ENCODE results near the gene GRHL3. TPM values are rescaled to one million over a fixed set of nuclear protein-coding genes. Genes with fewer than 3 reads are reported as not detected.

GRHL3 gene
- polyA plus RNA-seq, 3 donors: 0.03 TPM; not detected in 2

GRCh38 chr1:24373044-24373443 is 53.9 kb downstream of the GRHL3 start:
- Histone ChIP-seq H3K27ac (ENCODE audit: low read depth in 1 of 2, low read length in 2 of 2) (no peak overlapping the region), H2AFZ (ENCODE audit: insufficient read depth, low read depth, low read length, poor library complexity, severe bottlenecking) (no peak overlapping the region), H3K9ac (ENCODE audit: insufficient read depth, low read length, poor library complexity, severe bottlenecking) (no peak overlapping the region), H3K4me1 (ENCODE audit: control insufficient read depth in 1 of 2, insufficient read depth in 2 of 2, low read length in 2 of 2) (no peaks in the 10 kb centered on the region), H4K20me1 (ENCODE audit: insufficient read depth, low read length) (no peaks in the 10 kb centered on the region), H3K79me2 (ENCODE audit: insufficient read depth, low read length) (no peaks in the 10 kb centered on the region), H3K36me3 (replicated peaks in 1 of 2; ENCODE audit: control insufficient read depth in 1 of 2, insufficient read depth in 2 of 2, low read length in 2 of 2) (no peaks in the 10 kb centered on the region), H3K4me2 (replicated peaks; ENCODE audit: extremely low read depth, low read length, poor library complexity, severe bottlenecking) (no peak overlapping the region), H3K4me3 (replicated peaks in 1 of 3; ENCODE audit: low read depth in 2 of 3, low read length in 3 of 3) (no peak overlapping the region), H3K9me3 (replicated peaks in 1 of 2; ENCODE audit: control insufficient read depth in 1 of 2, insufficient read depth in 1 of 2, low read length in 2 of 2) (no peaks in the 10 kb centered on the region), H3K27me3 (ENCODE audit: control insufficient read depth in 2 of 2, insufficient read depth in 2 of 2, low read length in 2 of 2) (no peaks in the 10 kb centered on the region)
- Mint-ChIP-seq H3K27me3 (ENCODE audit: low read depth in 3 of 3) (peaks cover 0 to 3% (median 1%) of the 10 kb centered on the region in 3 donors), H3K4me3 (no peak overlapping the region), H3K36me3 (peaks cover 0 to 2% of the 10 kb centered on the region in 2 donors), H3K27ac (peak overlapping the region in 1 of 7 donors; percentile 37), H3K9me3 (no peaks in the 10 kb centered on the region), H3K4me1 (no peaks in the 10 kb centered on the region)
- intact Hi-C loops (cut with micrococcal nuclease): no loop called here
- WGBS (ENCODE audit: insufficient coverage): 73% methylated on average over 6 of the region's 7 CpGs
- no peak for DNase-seq
- no peak for TF ChIP-seq CTCF (IDR thresholded peaks at IDR 0.05)

- WGBS (ENCODE audit: insufficient coverage): 94% methylated on average over 7 of the region's 8 CpGs
- intact Hi-C loops (cut with micrococcal nuclease): no loop called here
- Histone ChIP-seq H3K9ac (ENCODE audit: insufficient read depth, low read length, poor library complexity, severe bottlenecking) (no peak overlapping the region), H3K4me3 (replicated peaks in 1 of 3; ENCODE audit: low read depth in 2 of 3, low read length in 3 of 3) (no peak overlapping the region), H3K27ac (ENCODE audit: low read depth in 1 of 2, low read length in 2 of 2) (no peak overlapping the region), H3K4me1 (ENCODE audit: control insufficient read depth in 1 of 2, insufficient read depth in 2 of 2, low read length in 2 of 2) (no peaks in the 10 kb centered on the region), H3K27me3 (ENCODE audit: control insufficient read depth in 2 of 2, insufficient read depth in 2 of 2, low read length in 2 of 2) (no peaks in the 10 kb centered on the region), H3K4me2 (replicated peaks; ENCODE audit: extremely low read depth, low read length, poor library complexity, severe bottlenecking) (no peak overlapping the region), H3K9me3 (replicated peaks in 1 of 2; ENCODE audit: control insufficient read depth in 1 of 2, insufficient read depth in 1 of 2, low read length in 2 of 2) (no peaks in the 10 kb centered on the region), H3K36me3 (replicated peaks in 1 of 2; ENCODE audit: control insufficient read depth in 1 of 2, insufficient read depth in 2 of 2, low read length in 2 of 2) (no peaks in the 10 kb centered on the region), H2AFZ (ENCODE audit: insufficient read depth, low read depth, low read length, poor library complexity, severe bottlenecking) (no peak overlapping the region), H4K20me1 (ENCODE audit: insufficient read depth, low read length) (no peaks in the 10 kb centered on the region), H3K79me2 (ENCODE audit: insufficient read depth, low read length) (no peaks in the 10 kb centered on the region)
- Mint-ChIP-seq H3K4me1 (no peaks in the 10 kb centered on the region), H3K36me3 (no peaks in the 10 kb centered on the region), H3K27me3 (ENCODE audit: low read depth in 3 of 3) (peaks cover 0 to 3% (median 1%) of the 10 kb centered on the region in 3 donors), H3K9me3 (no peaks in the 10 kb centered on the region), H3K4me3 (no peak overlapping the region), H3K27ac (peak overlapping the region in 1 of 7 donors; percentile 22)
- no peak for DNase-seq
- no peak for TF ChIP-seq CTCF (IDR thresholded peaks at IDR 0.05)
Measured at GRCh38 chr1:24373710-24374109, 54.6 kb downstream of the GRHL3 start.
